Brain pericyte (primary cell): Measurements from ENCODE around the gene MMP8.
"Not testable (repeated sequence)": the region's sequence is repeated elsewhere in the genome, so short reads cannot be mapped to it uniquely, and the experiment has no call there.

Source experiments
- DNase-seq: peaks from one replicate; pipeline ENCODE4 v3.0.0-alpha.2; 2012; ENCODE audit warnings: low read depth, low spot score

MMP8 gene

DNA sequence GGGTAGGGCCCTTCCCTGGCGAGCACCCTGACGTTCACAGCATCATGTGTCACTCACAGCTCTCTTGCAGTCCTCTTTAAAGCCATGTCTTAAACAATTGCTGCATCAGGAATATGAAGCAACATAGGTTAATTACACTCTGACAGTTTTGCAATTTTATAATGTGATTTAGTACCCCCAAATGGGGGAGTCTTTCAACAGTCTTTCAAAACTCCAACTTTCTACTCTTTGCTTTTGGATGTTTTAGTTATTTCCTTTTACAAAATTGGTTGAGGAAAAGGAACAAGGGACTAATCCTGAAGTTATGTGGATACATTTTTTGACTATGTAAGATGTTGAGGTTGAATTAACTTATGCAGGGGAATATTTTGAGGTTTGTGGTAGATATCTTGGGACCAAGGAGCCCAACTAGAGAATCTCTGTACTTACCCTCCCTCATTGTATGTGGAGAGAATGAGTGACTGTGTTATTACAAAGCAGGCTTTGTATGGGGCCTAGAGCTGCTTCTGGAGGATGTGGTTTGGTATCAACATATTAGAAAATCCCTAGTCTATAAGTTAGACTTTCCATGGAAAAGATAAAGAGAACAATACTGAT, at the start of gene MMP8:
TSS of gene MMP8 (minus strand) at position 51 of the 597 bp plus-strand sequence. CDS start 99 bp downstream, outside the sequence.
- DNase-seq = no peak

- DNase-seq = no peak
Measured at GRCh38 chr11:102773386-102773785, 48.6 kb upstream of the MMP8 start.

DNA sequence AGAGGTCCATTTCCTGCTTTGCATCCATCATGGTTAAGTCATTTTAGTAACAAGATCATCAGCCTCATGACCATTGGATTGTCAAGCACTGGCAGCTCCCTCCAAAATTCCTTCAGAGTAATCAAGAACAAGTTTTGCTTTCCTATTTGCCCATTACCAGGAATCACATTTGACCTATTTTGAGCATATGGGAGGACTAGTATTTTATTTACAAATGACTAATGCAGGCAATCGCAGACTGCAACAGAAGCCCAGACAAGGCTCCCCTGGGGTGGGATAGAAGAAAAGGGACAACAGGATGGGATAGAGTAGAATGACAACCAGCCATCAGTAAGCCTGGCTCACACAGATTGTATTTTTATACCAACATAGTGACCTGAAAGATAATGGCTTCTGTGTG, 46.6 kb upstream of the MMP8 start:
- DNase-seq = no peak

DNA sequence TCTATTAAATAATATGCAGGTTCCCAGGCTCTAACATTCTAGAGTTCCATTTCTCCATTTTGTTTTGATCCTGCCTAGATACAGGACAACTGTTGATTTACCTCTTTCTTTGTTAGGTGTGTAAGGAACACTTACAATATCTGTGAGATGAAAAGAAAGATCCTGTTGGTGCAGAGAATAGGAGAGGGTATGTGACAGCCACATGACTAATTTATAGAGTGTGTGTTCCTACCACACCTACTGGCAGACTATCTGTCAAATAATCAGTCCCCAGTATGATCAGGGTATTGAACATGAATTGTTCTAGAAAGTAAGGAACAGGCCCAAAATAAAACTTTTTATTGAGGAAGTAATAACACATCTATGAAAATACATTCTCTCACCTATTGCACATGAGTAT, 45.4 kb upstream of the MMP8 start:
- no peak for DNase-seq

DNA sequence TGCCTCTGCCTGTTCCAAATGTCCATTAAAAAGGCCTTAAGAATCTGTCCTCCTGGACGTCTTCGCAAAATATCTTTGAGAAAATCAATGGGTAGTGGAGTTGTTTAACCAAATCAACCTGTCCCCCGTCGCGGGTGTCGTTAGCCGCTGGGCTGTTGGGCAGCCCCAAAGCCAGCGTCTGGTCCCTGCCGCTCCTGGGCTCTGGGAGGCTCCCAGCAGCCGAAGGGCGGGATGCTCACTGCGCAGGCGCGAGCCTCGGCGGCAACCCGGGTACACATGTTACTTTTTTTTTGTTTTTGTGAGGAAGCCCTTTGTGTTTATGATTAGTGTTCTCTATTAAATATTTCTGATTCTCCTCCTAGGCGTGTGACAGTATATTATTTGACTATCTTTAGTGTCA, 43.0 kb upstream of the MMP8 start:
- no peak for DNase-seq

DNA sequence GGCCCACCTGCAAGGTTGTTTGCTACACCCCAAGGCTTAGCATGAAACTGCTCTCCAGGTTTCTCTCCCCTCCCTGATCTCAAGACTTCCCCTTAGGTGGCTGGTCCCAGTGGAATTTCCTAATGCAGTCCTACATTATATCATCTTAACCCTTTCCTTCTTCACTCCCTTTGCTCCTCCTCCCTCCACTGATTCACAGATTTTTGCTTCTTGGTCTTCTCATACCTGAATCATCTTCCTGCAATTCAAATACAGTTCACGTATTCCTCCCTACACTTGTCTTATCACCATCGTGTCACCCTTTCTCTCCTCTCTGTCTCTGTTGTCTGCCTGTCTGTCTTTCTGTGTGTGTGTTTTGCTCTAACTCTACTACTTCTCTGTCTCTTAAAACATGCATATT, 38.7 kb upstream of the MMP8 start:
- no peak for DNase-seq

DNA sequence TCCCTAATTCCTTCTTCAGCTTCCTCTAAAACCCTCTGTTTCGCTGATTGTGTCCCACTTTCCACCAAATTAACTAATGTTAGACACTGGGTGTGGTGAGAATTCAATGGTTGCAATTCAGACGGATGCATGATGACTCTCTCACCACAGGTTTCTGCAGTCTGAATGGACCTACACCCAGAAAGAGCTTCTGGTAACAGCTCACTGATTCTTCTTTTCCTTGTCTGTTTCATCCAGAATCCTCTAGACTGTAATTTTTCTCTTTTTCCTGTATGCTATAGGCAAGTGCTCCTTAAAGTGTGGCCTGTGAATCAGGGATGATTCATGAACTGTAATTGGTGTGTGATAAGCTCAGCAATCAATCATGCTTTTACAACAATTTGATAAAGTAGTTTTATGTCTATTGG, 37.6 kb upstream of the MMP8 start:
- no peak for DNase-seq

- DNase-seq = no peak
Measured at GRCh38 chr11:102761646-102762238, 37.0 kb upstream of the MMP8 start.

DNA sequence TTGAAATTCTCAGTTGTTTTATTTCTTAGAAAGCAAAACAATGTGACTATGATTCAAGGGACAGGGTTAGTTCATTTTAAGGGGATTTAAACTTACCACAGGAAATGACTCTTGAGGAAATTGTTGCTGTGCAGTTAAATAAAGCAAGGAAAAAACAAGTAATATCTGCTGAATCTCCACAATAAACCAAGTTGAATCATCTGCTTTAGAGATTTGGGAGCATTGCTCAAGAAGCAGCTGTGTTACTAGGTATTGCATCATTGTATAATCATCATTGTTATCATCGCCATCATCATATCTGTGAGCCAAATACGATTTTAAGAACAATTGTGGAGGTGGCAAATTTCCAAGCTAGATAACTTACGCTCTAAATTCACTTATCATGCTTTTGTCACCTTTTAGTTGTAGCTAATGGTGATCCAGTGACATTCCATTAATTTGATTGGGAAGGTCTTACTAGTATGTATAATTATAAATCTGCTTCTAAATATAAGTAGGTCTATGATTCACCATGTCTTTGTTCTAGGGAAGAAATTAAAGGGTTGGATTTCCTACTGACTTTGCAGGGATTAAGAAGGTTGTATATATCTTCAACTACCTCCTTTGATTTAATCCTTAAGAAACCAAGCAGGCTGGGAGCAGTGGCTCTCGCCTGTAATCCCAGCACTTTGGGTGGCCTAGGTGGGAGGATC, 35.7 kb upstream of the MMP8 start:
- DNase-seq = peak; percentile 40

- no peak for DNase-seq
Measured at GRCh38 chr11:102757823-102758549, 33.2 kb upstream of the MMP8 start.

- no peak for DNase-seq
Measured at GRCh38 chr11:102753267-102753666, 28.5 kb upstream of the MMP8 start.

GRCh38 chr11:102751673-102752072, 26.9 kb upstream of the MMP8 start:
- DNase-seq = no peak

DNA sequence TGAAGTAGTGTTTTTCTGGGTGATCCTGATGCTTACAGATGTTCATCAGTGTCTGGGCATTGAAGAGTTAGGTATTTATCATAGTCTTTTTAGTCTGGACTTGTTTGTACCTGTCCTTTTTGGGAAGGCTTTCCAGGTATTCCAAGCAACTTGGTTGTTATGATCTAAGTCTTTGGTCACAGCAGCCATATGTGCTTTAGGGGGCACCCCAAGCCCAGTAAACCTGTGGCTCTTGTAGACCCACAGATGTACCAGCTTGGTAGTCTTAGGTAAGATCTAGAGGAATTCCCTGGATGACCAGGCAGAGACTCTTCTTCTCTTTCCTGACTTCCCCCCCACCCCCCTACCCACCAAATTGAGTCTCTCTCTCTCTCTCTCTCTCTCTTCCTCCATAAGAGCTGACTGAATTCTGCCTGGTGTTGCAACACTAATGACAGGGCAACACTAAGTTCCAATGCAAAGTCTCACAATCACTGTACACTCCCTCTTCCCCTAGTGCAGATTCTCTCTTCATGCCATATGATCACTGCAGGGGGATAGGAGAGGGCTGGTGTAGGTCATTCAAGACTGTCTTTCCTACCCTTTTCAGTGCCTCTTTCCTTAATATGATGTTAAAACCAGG, 24.5 kb upstream of the MMP8 start:
- DNase-seq = no peak

- DNase-seq = not testable (repeated sequence)
Measured at GRCh38 chr11:102746746-102747578, 22.2 kb upstream of the MMP8 start.

DNA sequence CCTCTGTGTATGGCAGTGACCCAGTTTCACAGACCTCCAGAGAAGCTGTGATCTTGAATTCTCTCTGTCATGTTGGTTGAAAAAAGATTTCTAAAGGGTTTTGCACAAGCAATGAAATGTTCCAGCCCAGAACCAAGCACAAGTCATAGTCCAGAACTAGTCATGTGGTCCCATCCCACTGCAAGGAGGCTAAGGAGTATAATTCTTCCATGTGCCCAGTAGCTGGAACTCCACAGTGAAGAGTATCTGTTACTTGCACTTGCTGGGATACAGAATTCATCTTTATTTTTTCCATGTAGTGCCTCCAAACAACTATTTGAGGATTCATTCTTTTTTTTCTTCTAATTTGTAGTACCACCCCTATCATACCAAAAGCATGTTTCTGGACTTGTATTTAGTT, 9.9 kb upstream of the MMP8 start:
- no peak for DNase-seq

- no peak for DNase-seq
Measured at GRCh38 chr11:102733232-102733875, 8.6 kb upstream of the MMP8 start.

DNA sequence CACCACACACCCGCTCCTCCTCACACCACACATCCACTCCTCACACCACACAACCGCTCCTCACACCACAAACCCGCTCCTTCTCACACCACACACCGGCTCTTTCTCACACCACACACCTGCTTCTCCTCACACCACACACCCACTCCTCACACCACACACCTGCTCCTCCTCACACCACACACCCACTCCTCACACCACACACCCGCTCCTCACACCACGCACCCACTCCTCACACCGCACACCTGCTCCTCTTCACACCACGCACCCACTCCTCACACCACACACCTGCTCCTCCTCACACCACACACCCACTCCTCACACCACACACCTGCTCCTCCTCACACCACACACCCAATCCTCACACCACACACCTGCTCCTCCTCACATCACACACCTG, 6.2 kb upstream of the MMP8 start:
- DNase-seq = not testable (repeated sequence)

DNA sequence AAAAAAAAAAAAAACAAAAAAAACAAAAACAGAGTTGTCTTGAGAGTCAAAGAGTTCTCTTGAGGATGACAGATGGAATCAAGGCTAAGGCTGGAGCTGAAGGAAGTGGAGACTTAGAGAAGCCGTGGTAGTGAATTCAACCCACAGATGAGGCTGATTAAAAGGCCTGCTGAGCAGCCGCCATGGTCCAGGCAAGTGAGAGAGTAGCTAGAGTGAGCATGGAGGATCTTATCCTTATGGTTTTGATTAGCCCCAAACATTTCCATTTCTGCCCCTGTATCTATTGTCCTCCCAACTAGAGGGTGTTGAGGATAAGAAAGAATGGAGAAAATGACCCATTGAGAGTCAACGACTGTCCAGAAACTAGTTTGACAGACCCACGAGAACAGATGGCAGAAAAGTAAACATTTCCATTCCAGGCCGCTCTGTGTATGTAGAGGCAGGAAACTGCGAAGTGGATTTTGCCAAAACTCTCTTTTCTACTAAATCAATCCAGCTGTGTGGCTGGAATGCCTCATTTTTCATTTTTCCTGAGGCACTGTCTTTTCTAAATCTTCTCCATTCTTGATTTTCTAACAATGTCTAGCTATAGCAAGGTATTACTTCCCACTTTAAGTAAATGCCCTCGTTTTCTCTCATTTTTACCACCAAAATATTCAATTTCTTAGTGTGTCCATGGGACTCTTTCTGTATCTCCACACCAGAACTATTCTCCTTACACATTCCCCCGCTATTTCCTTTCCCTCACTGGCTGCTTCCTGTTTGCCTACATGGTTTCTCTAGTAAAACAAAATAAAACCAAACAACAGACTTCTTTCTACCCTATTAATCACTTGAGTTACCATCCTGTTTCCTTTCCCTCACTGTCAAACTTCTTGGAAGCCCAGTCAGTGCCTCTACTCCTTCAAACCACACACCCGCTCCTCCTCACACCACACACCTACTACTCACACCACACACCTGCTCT, 5.4 kb upstream of the MMP8 start:
- no peak for DNase-seq

GRCh38 chr11:102727890-102728289, 3.1 kb upstream of the MMP8 start:
- no peak for DNase-seq
